Astrocyte (in vitro differentiated cells and primary cell): ENCODE data around the gene CPLX1. TPM values are rescaled to one million over a fixed set of nuclear protein-coding genes. Genes with fewer than 3 reads are reported as not detected.

Experiments
- DNase-seq: peaks from one replicate; pipeline ENCODE4 v3.0.0-alpha.2; 2010; ENCODE audit warnings: low read depth
- FAIRE-seq: peaks from 2 replicates; lab custom pipeline; 2011; peaks lifted over from hg19 to GRCh38; lab: Jason Lieb, UNC
- H2AFZ ChIP-seq: 2 replicates; pipeline ENCODE4 v1.6.0; 2012; ENCODE audit warnings: low read depth, low read length, inconsistent platforms
- H3K27ac ChIP-seq: 2 replicates; pipeline ENCODE4 v1.5.1; 2011; ENCODE audit warnings: low read depth, low read length, inconsistent platforms
- H3K27me3 ChIP-seq: 2 replicates; pipeline ENCODE4 v1.6.0; 2011; ENCODE audit warnings: low read length, inconsistent platforms; ENCODE audit not compliant: insufficient read depth
- H3K36me3 ChIP-seq: 2 replicates; pipeline ENCODE4 v1.5.1; 2011; ENCODE audit warnings: low read length, inconsistent platforms; ENCODE audit not compliant: insufficient read depth
- H3K4me1 ChIP-seq: 2 replicates; pipeline ENCODE4 v1.5.1; 2011; ENCODE audit warnings: low read length, inconsistent platforms; ENCODE audit not compliant: insufficient read depth
- H3K4me2 ChIP-seq: 2 replicates; pipeline ENCODE4 v1.6.0; 2012; ENCODE audit warnings: low read length, inconsistent platforms
- H3K4me3 ChIP-seq: 2 replicates; pipeline ENCODE4 v1.5.1; 2011; ENCODE audit warnings: low read depth, mild to moderate bottlenecking, low read length, inconsistent platforms; ENCODE audit not compliant: insufficient read depth
- H3K79me2 ChIP-seq: 2 replicates; pipeline ENCODE4 v1.6.0; 2012; ENCODE audit warnings: mild to moderate bottlenecking, low read length, inconsistent platforms; ENCODE audit not compliant: insufficient read depth
- H3K9ac ChIP-seq: 2 replicates; pipeline ENCODE4 v1.6.0; 2012; ENCODE audit warnings: mild to moderate bottlenecking, low read length, inconsistent platforms
- H3K9me3 ChIP-seq: 2 replicates; pipeline ENCODE4 v1.5.1; 2012; ENCODE audit warnings: low read depth, mild to moderate bottlenecking, low read length, inconsistent platforms; ENCODE audit not compliant: insufficient read depth
- H4K20me1 ChIP-seq: 2 replicates; pipeline ENCODE4 v1.6.0; 2012; ENCODE audit warnings: low read length, inconsistent platforms; ENCODE audit not compliant: insufficient read depth
- H3K27ac Mint-ChIP-seq: one replicate; pipeline ENCODE4 v1.8.0; 2021; ENCODE audit warnings: mild to moderate bottlenecking, mixed read lengths; ENCODE audit not compliant: unreplicated experiment
- H3K27me3 Mint-ChIP-seq: one replicate; pipeline ENCODE4 v1.8.0; 2021; ENCODE audit warnings: low read depth, mixed read lengths; ENCODE audit not compliant: unreplicated experiment
- H3K36me3 Mint-ChIP-seq: one replicate; pipeline ENCODE4 v1.8.0; 2021; ENCODE audit warnings: low read depth, mixed read lengths; ENCODE audit not compliant: unreplicated experiment
- H3K4me1 Mint-ChIP-seq: one replicate; pipeline ENCODE4 v1.8.0; 2021; ENCODE audit warnings: low read depth, mixed read lengths; ENCODE audit not compliant: unreplicated experiment
- H3K4me3 Mint-ChIP-seq: one replicate; pipeline ENCODE4 v1.8.0; 2021; ENCODE audit warnings: mild to moderate bottlenecking, moderate library complexity, mixed read lengths; ENCODE audit not compliant: unreplicated experiment
- H3K9me3 Mint-ChIP-seq: one replicate; pipeline ENCODE4 v1.8.0; 2021; ENCODE audit warnings: mild to moderate bottlenecking, mixed read lengths; ENCODE audit not compliant: unreplicated experiment
- EZH2 ChIP-seq: IDR thresholded peaks from 2 replicates; pipeline ENCODE4 v1.6.1; 2012; ENCODE audit warnings: mild to moderate bottlenecking, low read length, inconsistent platforms; ENCODE audit not compliant: insufficient read depth
- total RNA-seq: library from RNA; stranded (reverse); gene quantifications from 2 replicates; pipeline ENCODE4 v1.2.1, GENCODE V29; 2021
- TF ChIP-seq, protein P1 (sequence below): IDR thresholded peaks from 2 replicates; pipeline ENCODE4 v1.5.1; 2011; ENCODE audit warnings: low read depth, mild to moderate bottlenecking, inconsistent platforms, low read length, moderate library complexity; ENCODE audit not compliant: insufficient read depth

CPLX1 gene
- total RNA-seq, 1 donor from 2014 or later, result 1.9 TPM

DNA sequence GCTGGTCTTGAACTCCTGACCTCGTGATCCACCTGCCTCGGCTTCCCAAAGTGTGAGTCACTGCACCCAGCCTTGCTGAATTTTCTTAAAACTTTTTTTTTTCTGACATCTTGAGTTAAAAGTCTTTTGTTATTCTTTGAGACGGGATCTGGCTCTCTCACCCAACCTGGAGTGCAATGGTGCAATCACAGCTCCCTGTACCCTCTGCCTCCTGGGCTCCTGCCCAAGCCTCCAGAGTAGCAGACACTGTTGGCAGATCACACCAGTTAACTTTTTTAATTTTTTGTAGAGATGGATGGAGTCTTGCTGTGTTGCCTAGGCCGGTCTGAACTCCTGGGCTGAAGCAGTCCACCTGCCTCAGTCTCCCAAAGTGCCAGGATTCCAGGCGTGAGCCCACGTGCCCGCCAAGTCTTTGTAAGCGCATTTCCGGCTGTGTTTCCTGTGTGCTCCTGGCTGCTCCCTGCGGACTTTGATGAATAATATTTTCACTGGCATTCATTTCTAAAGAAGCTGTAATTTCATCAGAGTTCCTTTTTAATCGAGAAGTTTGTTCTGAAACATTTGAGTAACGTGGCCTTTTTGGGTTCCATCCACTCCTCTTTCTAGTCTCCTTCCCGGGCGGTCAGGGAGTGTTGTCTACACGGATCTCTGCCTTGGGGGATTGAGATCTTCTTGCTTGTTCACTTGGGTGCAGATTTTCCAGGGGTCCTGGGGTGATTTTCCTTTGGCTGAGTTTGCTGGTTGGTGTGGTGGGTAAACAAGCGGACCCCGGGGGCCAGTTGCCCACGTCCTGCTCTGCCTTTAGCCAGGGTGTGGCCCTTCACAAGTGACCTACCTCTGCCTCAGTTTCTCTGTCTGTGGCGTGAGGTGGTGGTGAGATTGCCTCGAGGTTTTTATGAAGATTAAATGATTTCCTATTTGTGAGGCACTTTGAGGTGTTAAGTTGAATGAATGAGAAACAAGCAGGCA lies 75.9 kb downstream of the CPLX1 start:
- Histone ChIP-seq H3K27me3 (no peaks in the 10 kb centered on the region), H2AFZ (no peak overlapping the region), H3K27ac (peak overlapping the region; percentile 40), H4K20me1 (peaks cover 67% of the 10 kb centered on the region), H3K4me1 (peaks cover 33% of the 10 kb centered on the region), H3K4me2 (peak overlapping the region; percentile 47), H3K79me2 (peaks cover 39% of the 10 kb centered on the region), H3K36me3 (peaks cover 11% of the 10 kb centered on the region), H3K9ac (peak overlapping the region; percentile 46), H3K9me3 (no peaks in the 10 kb centered on the region), H3K4me3 (no peak overlapping the region)
- H3K4me1 Mint-ChIP-seq, result peaks cover 4% of the 10 kb centered on the region
- no peak overlapping the region for H3K27ac Mint-ChIP-seq
- H3K4me3 Mint-ChIP-seq, result no peak overlapping the region
- no peaks in the 10 kb centered on the region for H3K9me3 Mint-ChIP-seq
- no peaks in the 10 kb centered on the region for H3K27me3 Mint-ChIP-seq
- FAIRE-seq, result no peak
- peaks cover 18% of the 10 kb centered on the region for H3K36me3 Mint-ChIP-seq
- TF ChIP-seq, protein P1, sequence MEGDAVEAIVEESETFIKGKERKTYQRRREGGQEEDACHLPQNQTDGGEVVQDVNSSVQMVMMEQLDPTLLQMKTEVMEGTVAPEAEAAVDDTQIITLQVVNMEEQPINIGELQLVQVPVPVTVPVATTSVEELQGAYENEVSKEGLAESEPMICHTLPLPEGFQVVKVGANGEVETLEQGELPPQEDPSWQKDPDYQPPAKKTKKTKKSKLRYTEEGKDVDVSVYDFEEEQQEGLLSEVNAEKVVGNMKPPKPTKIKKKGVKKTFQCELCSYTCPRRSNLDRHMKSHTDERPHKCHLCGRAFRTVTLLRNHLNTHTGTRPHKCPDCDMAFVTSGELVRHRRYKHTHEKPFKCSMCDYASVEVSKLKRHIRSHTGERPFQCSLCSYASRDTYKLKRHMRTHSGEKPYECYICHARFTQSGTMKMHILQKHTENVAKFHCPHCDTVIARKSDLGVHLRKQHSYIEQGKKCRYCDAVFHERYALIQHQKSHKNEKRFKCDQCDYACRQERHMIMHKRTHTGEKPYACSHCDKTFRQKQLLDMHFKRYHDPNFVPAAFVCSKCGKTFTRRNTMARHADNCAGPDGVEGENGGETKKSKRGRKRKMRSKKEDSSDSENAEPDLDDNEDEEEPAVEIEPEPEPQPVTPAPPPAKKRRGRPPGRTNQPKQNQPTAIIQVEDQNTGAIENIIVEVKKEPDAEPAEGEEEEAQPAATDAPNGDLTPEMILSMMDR, result no peak
- no peak for TF ChIP-seq EZH2
- peak; percentile 64 for DNase-seq

DNA sequence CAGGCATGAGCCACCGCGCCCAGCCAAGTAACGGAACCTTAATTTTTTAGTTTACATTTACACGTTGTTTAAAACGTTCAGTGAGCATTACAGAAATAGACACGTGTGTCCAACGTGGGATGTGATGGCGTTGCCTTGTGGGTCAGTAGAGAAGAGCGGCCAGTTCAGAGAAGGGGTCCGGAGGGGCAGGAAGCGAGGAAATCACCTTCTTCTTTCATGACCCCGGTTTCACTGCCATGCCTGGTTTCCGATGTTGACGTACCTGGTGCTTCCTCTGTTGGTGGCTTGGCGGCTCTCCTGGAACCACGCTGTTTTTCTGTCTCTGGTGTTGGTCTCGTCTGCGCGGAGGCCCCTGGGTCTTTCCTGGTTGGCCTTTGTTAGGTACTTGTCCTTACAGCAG lies 77.5 kb downstream of the CPLX1 start:
- Histone ChIP-seq H3K36me3 (peaks cover 11% of the 10 kb centered on the region), H3K4me3 (no peak overlapping the region), H3K79me2 (peaks cover 33% of the 10 kb centered on the region), H2AFZ (no peak overlapping the region), H4K20me1 (peaks cover 63% of the 10 kb centered on the region), H3K27ac (no peak overlapping the region), H3K9me3 (no peaks in the 10 kb centered on the region), H3K27me3 (no peaks in the 10 kb centered on the region), H3K9ac (no peak overlapping the region), H3K4me1 (peaks cover 40% of the 10 kb centered on the region), H3K4me2 (no peak overlapping the region)
- H3K9me3 Mint-ChIP-seq, result no peaks in the 10 kb centered on the region
- DNase-seq (no peak), FAIRE-seq (no peak)
- TF ChIP-seq EZH2, result no peak
- TF ChIP-seq, protein P1, result no peak
- H3K27me3 Mint-ChIP-seq, result no peaks in the 10 kb centered on the region
- no peak overlapping the region for H3K27ac Mint-ChIP-seq
- H3K4me1 Mint-ChIP-seq, result peaks cover 4% of the 10 kb centered on the region
- peaks cover 19% of the 10 kb centered on the region for H3K36me3 Mint-ChIP-seq
- H3K4me3 Mint-ChIP-seq, result no peak overlapping the region
